HEK293T (cell line): ENCODE results near the gene AEN.

Experiments used
- ARNT ChIP-seq: fragments of 450-650 bp; IDR thresholded peaks from 2 replicates; pipeline ENCODE4 v1.6.1; 2017; ENCODE audit warnings: mild to moderate bottlenecking
- BHLHE40 ChIP-seq: fragments of 450-650 bp; IDR thresholded peaks from 2 replicates; pipeline ENCODE4 v1.6.1; 2016; ENCODE audit warnings: mild to moderate bottlenecking, moderate library complexity, borderline replicate concordance
- ELF4 ChIP-seq: fragments of 450-650 bp; IDR thresholded peaks from 2 replicates; pipeline ENCODE4 v1.6.1; 2017; ENCODE audit warnings: antibody characterized with exemption
- FOXA1 ChIP-seq: fragments of 450-650 bp; IDR thresholded peaks from 2 replicates; pipeline ENCODE4 v1.6.1; 2016; ENCODE audit warnings: mild to moderate bottlenecking
- FOXK2 ChIP-seq: fragments of 450-650 bp; IDR thresholded peaks from 2 replicates; pipeline ENCODE4 v1.6.1; 2016; ENCODE audit warnings: mild to moderate bottlenecking
- FOXM1 ChIP-seq: fragments of 450-650 bp; IDR thresholded peaks from 2 replicates; pipeline ENCODE4 v1.6.1; 2017; ENCODE audit warnings: mild to moderate bottlenecking, borderline replicate concordance
- SP1 ChIP-seq: fragments of 450-650 bp; IDR thresholded peaks from 2 replicates; pipeline ENCODE4 v1.6.1; 2017
- SUZ12 ChIP-seq: fragments of 450-650 bp; IDR thresholded peaks from 2 replicates; pipeline ENCODE4 v1.6.1; 2016; ENCODE audit warnings: mild to moderate bottlenecking
- TARDBP ChIP-seq: fragments of 450-650 bp; IDR thresholded peaks from 2 replicates; pipeline ENCODE4 v1.6.1; 2016
- ZNF384 ChIP-seq: fragments of 450-650 bp; IDR thresholded peaks from 2 replicates; pipeline ENCODE4 v1.6.1; 2016

GRCh38 chr15:88650556-88650955 is 29.4 kb downstream of the AEN start:
- TF ChIP-seq BHLHE40 (no peak), FOXA1 (no peak), FOXK2 (no peak), ARNT (no peak), SP1 (no peak), SUZ12 (no peak), TARDBP (no peak), ZNF384 (no peak), ELF4 (no peak), FOXM1 (no peak)
